ENCODE data around the gene PIP5K1B.

Gene PIP5K1B

GRCh38 chr9:68777070-68777763 is 72.2 kb downstream of the PIP5K1B start:
- DNase-seq: no peak

- no peak for DNase-seq
Observed at GRCh38 chr9:68778635-68779034, 73.6 kb downstream of the PIP5K1B start.

GRCh38 chr9:68779558-68780379 is 74.7 kb downstream of the PIP5K1B start:
- DNase-seq: peak; percentile 76 to 93

- no peak for DNase-seq
Observed at GRCh38 chr9:68780380-68780712, 75.3 kb downstream of the PIP5K1B start.

GRCh38 chr9:68780720-68781119 is 75.7 kb downstream of the PIP5K1B start:
- DNase-seq: no peak

- DNase-seq: no peak
Observed at GRCh38 chr9:68781928-68782327, 76.9 kb downstream of the PIP5K1B start.

GRCh38 chr9:68782546-68782945 is 77.5 kb downstream of the PIP5K1B start:
- DNase-seq: no peak

- DNase-seq: no peak
Observed at GRCh38 chr9:68785965-68786364, 80.9 kb downstream of the PIP5K1B start.

GRCh38 chr9:68791169-68791568 is 86.1 kb downstream of the PIP5K1B start:
- DNase-seq: no peak

GRCh38 chr9:68793605-68794343 is 88.7 kb downstream of the PIP5K1B start:
- DNase-seq: peak; percentile 58 to 63

- DNase-seq: no peak
Observed at GRCh38 chr9:68794898-68795297, 89.9 kb downstream of the PIP5K1B start.

GRCh38 chr9:68795411-68795810 is 90.4 kb downstream of the PIP5K1B start:
- no peak for DNase-seq

- no peak for DNase-seq
Observed at GRCh38 chr9:68797116-68797515, 92.1 kb downstream of the PIP5K1B start.

GRCh38 chr9:68798423-68798822 is 93.4 kb downstream of the PIP5K1B start:
- no peak for DNase-seq

- DNase-seq: no peak
Observed at GRCh38 chr9:68800836-68801235, 95.8 kb downstream of the PIP5K1B start.

GRCh38 chr9:68802525-68803015 is 97.5 kb downstream of the PIP5K1B start:
- peak in 1 of 2 experiments; percentile 17 for DNase-seq

- no peak for DNase-seq
Observed at GRCh38 chr9:68804911-68805889, 100.2 kb downstream of the PIP5K1B start.

- DNase-seq: no peak
Observed at GRCh38 chr9:68805890-68806517, 101.0 kb downstream of the PIP5K1B start.

GRCh38 chr9:68808338-68808890 is 103.4 kb downstream of the PIP5K1B start:
- DNase-seq: no peak

GRCh38 chr9:68817079-68817875 is 112.2 kb downstream of the PIP5K1B start:
- no peak for DNase-seq

- DNase-seq: no peak
Observed at GRCh38 chr9:68819065-68819464, 114.0 kb downstream of the PIP5K1B start.

Data from NCI-H526 (cell line).